PC-3 (cell line): Measurements from ENCODE around the gene UGT1A4. TPM values are rescaled to one million over a fixed set of nuclear protein-coding genes. Genes with fewer than 3 reads are reported as not detected.
A peak's percentile ranks its signal among the peaks of the same experiment; 100 is the strongest.

Source experiments
- ATAC-seq: fragments of 200-7000 bp; cut with Tn5 transposase; 2 replicates; pipeline ENCODE4 v1.9.1; 2020; ENCODE audit warnings: mild to moderate bottlenecking, moderate library complexity
- BruUV-seq: library from RNA; stranded (reverse); fragments of 400-500 nt; replicated peaks from 2 replicates; lab custom pipeline; 2021; lab: Mats Ljungman, UMichigan
- CTCF ChIA-PET: fragments of 300-600 bp; sonication (Branson Sonifier 250); formaldehyde crosslinking; loops from one replicate; lab custom pipeline; 2022; ENCODE audit warnings: antibody characterized with exemption; lab: Charles Lee
- POLR2A ChIA-PET: fragments of 300-600 bp; sonication (Branson Sonifier 250); formaldehyde crosslinking; loops from one replicate; lab custom pipeline; 2022; ENCODE audit warnings: antibody characterized with exemption; ENCODE audit not compliant: unreplicated experiment; lab: Charles Lee
- DNase-seq: peaks from one replicate; pipeline ENCODE4 v3.0.0-alpha.2; 2015
- H2AFZ ChIP-seq: fragments of 300-600 bp; sonication (generic); 2 replicates; pipeline ENCODE4 v1.6.0; 2016; ENCODE audit warnings: antibody characterized with exemption, low read length
- H3F3A ChIP-seq: fragments of 300-600 bp; sonication (generic); one replicate; pipeline ENCODE4 v1.6.0; 2017; ENCODE audit warnings: antibody characterized with exemption, low read length, control low read depth, mild to moderate bottlenecking; ENCODE audit not compliant: unreplicated experiment
- H3K27ac ChIP-seq: fragments of 300-600 bp; sonication (generic); 2 replicates; pipeline ENCODE4 v1.5.1; 2016; ENCODE audit warnings: mild to moderate bottlenecking, low read length
- H3K27me3 ChIP-seq: fragments of 300-600 bp; sonication (generic); 2 replicates; pipeline ENCODE4 v1.6.1; 2016; ENCODE audit warnings: low read length, mixed read lengths
- H3K36me3 ChIP-seq: fragments of 300-600 bp; sonication (generic); 2 replicates; pipeline ENCODE4 v1.6.1; 2016; ENCODE audit warnings: low read depth, mixed run types, low read length, mixed read lengths
- H3K4me1 ChIP-seq: fragments of 300-600 bp; sonication (generic); 2 replicates; pipeline ENCODE4 v1.5.1; 2016; ENCODE audit warnings: low read length; ENCODE audit not compliant: insufficient read depth
- H3K4me2 ChIP-seq: fragments of 300-600 bp; sonication (generic); 2 replicates; pipeline ENCODE4 v1.6.0; 2016; ENCODE audit warnings: low read length
- H3K4me3 ChIP-seq: fragments of 300-600 bp; sonication (generic); 2 replicates; pipeline ENCODE4 v1.5.1; 2016; ENCODE audit warnings: mild to moderate bottlenecking, low read length, mixed read lengths
- H3K79me2 ChIP-seq: fragments of 300-600 bp; sonication (generic); 2 replicates; pipeline ENCODE4 v1.6.1; 2017; ENCODE audit warnings: low read length, mixed read lengths
- H3K9ac ChIP-seq: fragments of 300-600 bp; sonication (generic); 2 replicates; pipeline ENCODE4 v1.6.0; 2016; ENCODE audit warnings: mild to moderate bottlenecking, low read length
- H3K9me2 ChIP-seq: fragments of 300-600 bp; sonication (generic); replicated peaks from 2 replicates; pipeline ENCODE4 v1.6.1; 2016; ENCODE audit warnings: mixed run types, low read length, mixed read lengths
- H3K9me3 ChIP-seq: fragments of 300-600 bp; sonication (generic); 2 replicates; pipeline ENCODE4 v1.6.1; 2016; ENCODE audit warnings: low read length, mixed read lengths
- H4K20me1 ChIP-seq: fragments of 300-600 bp; sonication (generic); 2 replicates; pipeline ENCODE4 v1.6.1; 2016; ENCODE audit warnings: low read length, mixed read lengths
- CTCF ChIP-seq: fragments of 300-600 bp; sonication (generic); conservative IDR thresholded peaks from 2 replicates; pipeline ENCODE4 v1.5.1; 2017; ENCODE audit warnings: antibody characterized with exemption, low read depth, mild to moderate bottlenecking, low read length
- EZH2 ChIP-seq: fragments of 300-600 bp; sonication (generic); IDR thresholded peaks from one replicate; pipeline ENCODE4 v1.6.1; 2017; ENCODE audit warnings: antibody characterized with exemption, mild to moderate bottlenecking, low read length; ENCODE audit not compliant: unreplicated experiment
- EZH2phosphoT487 ChIP-seq: fragments of 300-600 bp; sonication (generic); IDR thresholded peaks from 2 replicates; pipeline ENCODE4 v1.6.1; 2018; ENCODE audit warnings: mild to moderate bottlenecking, antibody characterized with exemption, low read length, borderline replicate concordance
- intact Hi-C: fragments of 100-400 bp; cut with micrococcal nuclease; formaldehyde crosslinking; loops from 2 replicates; pipeline ENCODE4 v1.9.0; 2023
- total RNA-seq: library from RNA; depleted of rRNA; stranded (reverse); fragments of >200 nt; gene quantifications from 2 replicates; pipeline ENCODE4 v1.2.3, GENCODE V29; 2014

UGT1A4 gene
- total RNA-seq, 1 experiment from 2014 or later: not detected

DNA sequence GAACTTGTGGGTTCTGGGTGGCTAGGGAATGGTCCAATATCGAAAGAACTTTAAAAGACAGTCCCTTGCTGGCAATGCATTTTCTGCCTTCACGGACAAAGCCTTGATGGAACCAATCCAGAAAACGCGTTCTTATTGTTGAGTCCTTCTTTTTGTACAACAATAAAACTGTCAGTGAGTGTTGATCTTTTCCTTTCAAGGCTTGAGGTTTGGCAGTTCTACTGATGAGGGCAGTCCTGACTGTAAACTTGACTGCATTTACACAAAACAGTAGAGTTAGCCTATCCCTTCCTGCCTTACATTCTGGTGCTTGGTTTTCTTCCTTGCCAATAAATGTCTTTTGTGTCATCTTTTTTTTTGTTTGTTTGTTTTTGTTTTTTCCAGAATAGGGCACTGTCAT lies 39.3 kb upstream of the UGT1A4 start:
- H3K4me2 ChIP-seq: no peak overlapping the region
- H3K4me3 ChIP-seq: no peak overlapping the region
- H3K4me1 ChIP-seq: no peaks in the 10 kb centered on the region
- no peak for TF ChIP-seq EZH2phosphoT487
- TF ChIP-seq CTCF: no peak
- no peak for TF ChIP-seq EZH2
- no TSS peak for BruUV-seq
- H3K36me3 ChIP-seq: no peaks in the 10 kb centered on the region
- no peak overlapping the region for H3K27ac ChIP-seq
- no peak overlapping the region for H2AFZ ChIP-seq
- intact Hi-C loops: no loop called here
- DNase-seq (no peak), ATAC-seq (peak; percentile 35; the same call in 1 of the 2 replicates)
- no peaks in the 10 kb centered on the region for H3K79me2 ChIP-seq
- no peaks in the 10 kb centered on the region for H3K27me3 ChIP-seq
- ChIA-PET POLR2A (no interaction called here), CTCF (no interaction called here)
- no peaks in the 10 kb centered on the region for H3K9me3 ChIP-seq
- no peak overlapping the region for H3K9ac ChIP-seq
- no peaks in the 10 kb centered on the region for H4K20me1 ChIP-seq
- H3F3A ChIP-seq: no peaks in the 10 kb centered on the region
- H3K9me2 ChIP-seq: no peaks in the 10 kb centered on the region; the same call in 1 of the 2 replicates

DNA sequence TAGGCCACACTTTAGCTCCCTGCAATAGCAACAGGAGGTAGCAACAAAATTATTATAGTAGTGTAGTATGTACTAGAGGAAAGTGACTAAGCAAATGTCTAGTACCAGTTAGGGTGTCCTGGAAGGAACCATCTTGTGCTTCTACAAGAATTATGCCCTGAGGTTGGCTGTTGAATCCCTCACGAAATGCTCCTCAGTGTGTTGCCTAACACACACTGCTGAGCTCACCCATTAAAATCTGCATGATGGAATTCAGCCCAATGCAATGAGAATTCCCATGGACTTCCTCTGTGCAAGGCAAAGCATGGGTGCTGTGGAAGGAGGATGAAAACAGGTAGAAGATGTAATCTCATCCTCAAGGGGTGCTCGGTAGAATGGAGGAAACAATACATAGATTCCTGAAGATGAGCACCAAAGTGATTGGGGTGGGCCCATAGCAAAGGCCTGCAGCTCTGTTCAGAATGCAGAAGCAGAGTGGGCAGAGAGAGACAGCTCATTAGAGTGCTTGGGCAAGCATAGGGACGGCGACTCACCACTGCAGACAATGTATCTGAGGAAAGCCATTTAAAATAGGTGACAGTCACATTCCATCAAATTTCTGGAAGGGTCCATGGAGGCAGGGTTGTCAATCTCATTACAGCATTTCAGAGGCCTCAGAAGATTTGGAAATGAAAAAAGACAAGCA lies 38.0 kb upstream of the UGT1A4 start:
- Histone ChIP-seq H3K27ac (no peak overlapping the region), H4K20me1 (no peaks in the 10 kb centered on the region), H3F3A (no peaks in the 10 kb centered on the region), H3K36me3 (no peaks in the 10 kb centered on the region), H2AFZ (no peak overlapping the region), H3K9ac (no peak overlapping the region), H3K9me3 (no peaks in the 10 kb centered on the region), H3K27me3 (no peaks in the 10 kb centered on the region), H3K4me3 (no peak overlapping the region), H3K79me2 (no peaks in the 10 kb centered on the region), H3K4me1 (0 out of 2 replicates have a peak, but pooled peaks cover 7% of the 10 kb centered on the region), H3K9me2 (no peaks in the 10 kb centered on the region; the same call in 1 of the 2 replicates), H3K4me2 (no peak overlapping the region)
- no TSS peak for BruUV-seq
- no peak for TF ChIP-seq EZH2
- no peak for TF ChIP-seq CTCF
- no peak for TF ChIP-seq EZH2phosphoT487
- DNase-seq (no peak), ATAC-seq (no peak)
- intact Hi-C loops: no loop called here
- ChIA-PET POLR2A (no interaction called here), CTCF (interaction anchor here (1.0 kb wide), 1 partner anchor 127 kb away, joined by 4 read pairs; no protein-coding TSS in a partner anchor)

DNA sequence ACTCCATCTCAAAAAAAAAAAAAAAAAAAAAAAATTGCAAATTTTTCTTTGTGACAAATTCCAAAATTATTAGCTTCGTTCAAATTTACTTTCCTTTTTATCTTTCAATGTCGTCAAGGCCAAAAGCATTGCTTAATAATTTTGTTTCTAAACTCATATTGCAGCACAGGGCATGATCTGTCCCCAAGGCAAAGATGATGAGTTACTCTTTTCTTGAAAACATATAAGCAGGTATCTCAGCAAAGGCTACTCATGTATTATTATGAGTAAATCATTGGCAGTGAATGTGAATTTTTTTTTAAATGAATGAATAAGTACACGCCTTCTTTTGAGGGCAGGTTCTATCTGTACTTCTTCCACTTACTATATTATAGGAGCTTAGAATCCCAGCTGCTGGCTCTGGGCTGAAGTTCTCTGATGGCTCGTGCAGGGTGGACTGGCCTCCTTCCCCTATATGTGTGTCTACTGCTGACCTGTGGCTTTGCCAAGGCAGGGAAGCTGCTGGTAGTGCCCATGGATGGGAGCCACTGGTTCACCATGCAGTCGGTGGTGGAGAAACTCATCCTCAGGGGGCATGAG lies 36.9 kb upstream of the UGT1A4 start, which contains the start of gene UGT1A7:
TSS of gene UGT1A7 (plus strand) at position 381 of the 579 bp plus-strand sequence. CDS start at position 418, 37 bp downstream.
- 0 out of 2 replicates have a peak, but pooled peaks cover 7% of the 10 kb centered on the region for H3K4me1 ChIP-seq
- TF ChIP-seq CTCF (no peak), EZH2 (no peak), EZH2phosphoT487 (no peak)

More for the DNA sequence above, 36.9 kb upstream of the UGT1A4 start, which contains the start of gene UGT1A7:
- ATAC-seq (no peak), DNase-seq (no peak)
- no peak within 1 kb of the TSS for H3K4me3 ChIP-seq
- H3K27me3 ChIP-seq: no peaks in the 10 kb centered on the region
- H3F3A ChIP-seq: no peaks in the 10 kb centered on the region
- no peak within 1 kb of the TSS for H3K27ac ChIP-seq
- H2AFZ ChIP-seq: no peak within 1 kb of the TSS
- intact Hi-C loops: no loop called here
- no peaks in the 10 kb centered on the region for H4K20me1 ChIP-seq
- H3K9me3 ChIP-seq: no peaks in the 10 kb centered on the region
- H3K9me2 ChIP-seq: no peaks in the 10 kb centered on the region; the same call in 1 of the 2 replicates
- no peaks in the 10 kb centered on the region for H3K36me3 ChIP-seq
- ChIA-PET POLR2A (no interaction called here), CTCF (no interaction called here)
- H3K4me2 ChIP-seq: no peak within 1 kb of the TSS
- H3K79me2 ChIP-seq: no peaks in the 10 kb centered on the region
- no peak within 1 kb of the TSS for H3K9ac ChIP-seq
- BruUV-seq: no TSS peak
